Activated CD4-positive, alpha-beta T cell treated with anti-CD3 and anti-CD28 coated beads, Interleukin-2, amount 10 ng/mL, durations not matched to agents 24 days and 14 days (primary cell): ENCODE measurements around the gene ZNF653. TPM values are rescaled to one million over a fixed set of nuclear protein-coding genes. Genes with fewer than 3 reads are reported as not detected.
A peak's percentile ranks its signal among the peaks of the same experiment; 100 is the strongest.

ENCODE experiments used
- DNase-seq: peaks from one replicate; pipeline ENCODE4 v3.0.0; 2022
- H3K27ac Mint-ChIP-seq: one replicate; pipeline ENCODE4 v1.8.0; 2022; ENCODE audit warnings: mild to moderate bottlenecking, mixed read lengths
- H3K27me3 Mint-ChIP-seq: one replicate; pipeline ENCODE4 v1.8.0; 2022; ENCODE audit warnings: mixed read lengths
- H3K36me3 Mint-ChIP-seq: one replicate; pipeline ENCODE4 v1.8.0; 2022; ENCODE audit warnings: low read depth, mild to moderate bottlenecking, mixed read lengths
- H3K4me1 Mint-ChIP-seq: one replicate; pipeline ENCODE4 v1.8.0; 2021; ENCODE audit warnings: mixed read lengths
- H3K4me3 Mint-ChIP-seq: one replicate; pipeline ENCODE4 v1.8.0; 2022; ENCODE audit warnings: mild to moderate bottlenecking, moderate library complexity, mixed read lengths
- H3K9me3 Mint-ChIP-seq: one replicate; pipeline ENCODE4 v1.8.0; 2021; ENCODE audit warnings: mixed read lengths
- intact Hi-C: fragments of 100-400 bp; cut with micrococcal nuclease; formaldehyde crosslinking; loops from one replicate; pipeline ENCODE4 v1.15.1; 2023
- total RNA-seq: library from RNA; stranded (reverse); gene quantifications from 2 replicates; pipeline ENCODE4 v1.2.3, GENCODE V29; 2022

Gene ZNF653
- total RNA-seq, 1 donor from 2014 or later: 21.6 TPM

GRCh38 chr19:11535792-11536595, 30.4 kb upstream of the ZNF653 start:
- no peaks in the 10 kb centered on the region for H3K9me3 Mint-ChIP-seq
- intact Hi-C loops: loop anchor here (1.0 to 2.0 kb wide), 2 partner anchors 23 to 51 kb away; partner anchors contain the start of gene ELOF1

GRCh38 chr19:11534948-11535347, 29.3 kb upstream of the ZNF653 start:
- H3K27ac Mint-ChIP-seq: no peak overlapping the region
- DNase-seq: no peak
- intact Hi-C loops: no loop called here
- H3K27me3 Mint-ChIP-seq: peaks cover 24% of the 10 kb centered on the region
- H3K36me3 Mint-ChIP-seq: no peaks in the 10 kb centered on the region
- no peaks in the 10 kb centered on the region for H3K9me3 Mint-ChIP-seq
- H3K4me1 Mint-ChIP-seq: peaks cover 8% of the 10 kb centered on the region
- H3K4me3 Mint-ChIP-seq: no peak overlapping the region

More at GRCh38 chr19:11535792-11536595, 30.4 kb upstream of the ZNF653 start:
- peaks cover 29% of the 10 kb centered on the region for H3K27me3 Mint-ChIP-seq
- H3K4me3 Mint-ChIP-seq: peak overlapping the region; percentile 67
- peak; percentile 96 for DNase-seq
- no peaks in the 10 kb centered on the region for H3K36me3 Mint-ChIP-seq
- H3K4me1 Mint-ChIP-seq: peaks cover 8% of the 10 kb centered on the region
- H3K27ac Mint-ChIP-seq: peak overlapping the region; percentile 45

- intact Hi-C loops: no loop called here
These were observed 28.9 kb upstream of the ZNF653 start for GRCh38 chr19:11534538-11534937.

GRCh38 chr19:11530432-11530831, 24.8 kb upstream of the ZNF653 start:
- peaks cover 7% of the 10 kb centered on the region for H3K27me3 Mint-ChIP-seq
- H3K4me1 Mint-ChIP-seq: peaks cover 16% of the 10 kb centered on the region
- DNase-seq: peak; percentile 78
- H3K27ac Mint-ChIP-seq: no peak overlapping the region
- intact Hi-C loops: no loop called here
- H3K9me3 Mint-ChIP-seq: no peaks in the 10 kb centered on the region
- H3K36me3 Mint-ChIP-seq: peaks cover 7% of the 10 kb centered on the region
- H3K4me3 Mint-ChIP-seq: no peak overlapping the region

More at GRCh38 chr19:11534538-11534937, 28.9 kb upstream of the ZNF653 start:
- no peak overlapping the region for H3K4me3 Mint-ChIP-seq
- no peaks in the 10 kb centered on the region for H3K36me3 Mint-ChIP-seq
- H3K27me3 Mint-ChIP-seq: peaks cover 24% of the 10 kb centered on the region
- no peaks in the 10 kb centered on the region for H3K9me3 Mint-ChIP-seq
- no peak overlapping the region for H3K27ac Mint-ChIP-seq
- DNase-seq: no peak
- H3K4me1 Mint-ChIP-seq: peaks cover 8% of the 10 kb centered on the region

GRCh38 chr19:11528551-11529341, 23.1 kb upstream of the ZNF653 start, which contains the start of gene ECSIT:
TSS of gene ECSIT (minus strand) at chr19:11529134. CDS start at chr19:11519170, 9,964 bp downstream.
- DNase-seq: peak; percentile 97
- intact Hi-C loops: loop anchor here (1.0 to 2.0 kb wide), 3 partner anchors 23 to 93 kb away; partner anchors contain the start of genes ELOF1, ODAD3, PRKCSH and ZNF653
- Mint-ChIP-seq H3K4me1 (peaks cover 15% of the 10 kb centered on the region), H3K36me3 (peaks cover 7% of the 10 kb centered on the region), H3K4me3 (peak within 1 kb of the TSS; percentile 93), H3K27me3 (no peaks in the 10 kb centered on the region), H3K9me3 (no peaks in the 10 kb centered on the region), H3K27ac (peak within 1 kb of the TSS; percentile 93)

GRCh38 chr19:11519138-11519537, 13.5 kb upstream of the ZNF653 start:
- no peak for DNase-seq
- H3K36me3 Mint-ChIP-seq: peaks cover 10% of the 10 kb centered on the region
- peaks cover 2% of the 10 kb centered on the region for H3K4me1 Mint-ChIP-seq
- H3K4me3 Mint-ChIP-seq: no peak overlapping the region
- intact Hi-C loops: no loop called here
- no peak overlapping the region for H3K27ac Mint-ChIP-seq
- H3K9me3 Mint-ChIP-seq: no peaks in the 10 kb centered on the region
- no peaks in the 10 kb centered on the region for H3K27me3 Mint-ChIP-seq

- H3K9me3 Mint-ChIP-seq: no peaks in the 10 kb centered on the region
- no peaks in the 10 kb centered on the region for H3K4me1 Mint-ChIP-seq
- no peak overlapping the region for H3K27ac Mint-ChIP-seq
- peaks cover 14% of the 10 kb centered on the region for H3K36me3 Mint-ChIP-seq
- intact Hi-C loops: no loop called here
- no peak for DNase-seq
- no peaks in the 10 kb centered on the region for H3K27me3 Mint-ChIP-seq
- no peak overlapping the region for H3K4me3 Mint-ChIP-seq
These were observed 8.3 kb upstream of the ZNF653 start for GRCh38 chr19:11513946-11514345.

- H3K4me1 Mint-ChIP-seq: peaks cover 7% of the 10 kb centered on the region
- H3K27ac Mint-ChIP-seq: no peak overlapping the region
- no peak for DNase-seq
- no peaks in the 10 kb centered on the region for H3K9me3 Mint-ChIP-seq
- H3K36me3 Mint-ChIP-seq: peaks cover 16% of the 10 kb centered on the region
- intact Hi-C loops: no loop called here
- H3K4me3 Mint-ChIP-seq: no peak overlapping the region
- no peaks in the 10 kb centered on the region for H3K27me3 Mint-ChIP-seq
These were observed 4.8 kb upstream of the ZNF653 start for GRCh38 chr19:11510444-11510843.

GRCh38 chr19:11507370-11508078, 1.9 kb upstream of the ZNF653 start:
- peaks cover 18% of the 10 kb centered on the region for H3K4me1 Mint-ChIP-seq
- peak overlapping the region; percentile 92 for H3K4me3 Mint-ChIP-seq
- H3K27ac Mint-ChIP-seq: peak overlapping the region; percentile 66
- H3K36me3 Mint-ChIP-seq: peaks cover 23% of the 10 kb centered on the region
- H3K9me3 Mint-ChIP-seq: no peaks in the 10 kb centered on the region
- H3K27me3 Mint-ChIP-seq: no peaks in the 10 kb centered on the region
- intact Hi-C loops: loop anchor here (5.0 kb wide), 1 partner anchor 545 kb away; the partner anchor contains the start of gene SMARCA4
- DNase-seq: no peak

GRCh38 chr19:11506967-11507366, 1.3 kb upstream of the ZNF653 start:
- Mint-ChIP-seq H3K27ac (peak overlapping the region; percentile 97), H3K27me3 (no peaks in the 10 kb centered on the region), H3K36me3 (peaks cover 23% of the 10 kb centered on the region), H3K9me3 (no peaks in the 10 kb centered on the region), H3K4me3 (peak overlapping the region; percentile 92), H3K4me1 (peaks cover 18% of the 10 kb centered on the region)
- DNase-seq: no peak
- intact Hi-C loops: loop anchor here (5.0 kb wide), 1 partner anchor 545 kb away; the partner anchor contains the start of gene SMARCA4

GRCh38 chr19:11506101-11506555, 489 bp upstream of the ZNF653 start:
- Mint-ChIP-seq H3K4me3 (peak overlapping the region; percentile 92), H3K36me3 (peaks cover 21% of the 10 kb centered on the region), H3K9me3 (no peaks in the 10 kb centered on the region), H3K27ac (peak overlapping the region; percentile 97), H3K4me1 (peaks cover 18% of the 10 kb centered on the region), H3K27me3 (no peaks in the 10 kb centered on the region)
- intact Hi-C loops: loop anchor here (5.0 kb wide), 1 partner anchor 544 kb away; the partner anchor contains the start of gene SMARCA4
- DNase-seq: no peak

- H3K9me3 Mint-ChIP-seq: no peaks in the 10 kb centered on the region
- H3K27ac Mint-ChIP-seq: peak overlapping the region; percentile 97
- peaks cover 20% of the 10 kb centered on the region for H3K4me1 Mint-ChIP-seq
- peak; percentile 99 for DNase-seq
- H3K36me3 Mint-ChIP-seq: peaks cover 17% of the 10 kb centered on the region
- H3K4me3 Mint-ChIP-seq: peak overlapping the region; percentile 92
- H3K27me3 Mint-ChIP-seq: no peaks in the 10 kb centered on the region
- intact Hi-C loops: loop anchor here (1.0 to 5.0 kb wide), 6 partner anchors 23 to 543 kb away; partner anchors contain the start of genes ECSIT, ODAD3, PRKCSH and SMARCA4
These were observed 571 bp downstream of the ZNF653 start for GRCh38 chr19:11505032-11505503.
